PFSK-1 (cell line): ENCODE results near the gene DIP2C.

Source experiments
- POLR2AphosphoS5 ChIP-seq: IDR thresholded peaks from 2 replicates; pipeline ENCODE4 v1.6.1; 2012; ENCODE audit warnings: low read depth, mild to moderate bottlenecking, control low read depth, low read length, moderate library complexity
- SIN3A ChIP-seq: IDR thresholded peaks from 2 replicates; pipeline ENCODE4 v1.6.1; 2012; ENCODE audit warnings: mild to moderate bottlenecking, low read length, moderate library complexity, borderline replicate concordance; ENCODE audit not compliant: insufficient read depth
- TF ChIP-seq, protein P1 (sequence below), 2 experiments: IDR thresholded peaks; 2 replicates each; pipeline versions ENCODE4 v1.6.1 to v1.8.0; 2011 to 2012; ENCODE audit warnings: low read depth in 2 of 2, low read length in 2 of 2, control low read depth in 1 of 2, inconsistent platforms in 1 of 2, mild to moderate bottlenecking in 1 of 2, moderate library complexity in 1 of 2; ENCODE audit not compliant: insufficient read depth in 1 of 2

DNA sequence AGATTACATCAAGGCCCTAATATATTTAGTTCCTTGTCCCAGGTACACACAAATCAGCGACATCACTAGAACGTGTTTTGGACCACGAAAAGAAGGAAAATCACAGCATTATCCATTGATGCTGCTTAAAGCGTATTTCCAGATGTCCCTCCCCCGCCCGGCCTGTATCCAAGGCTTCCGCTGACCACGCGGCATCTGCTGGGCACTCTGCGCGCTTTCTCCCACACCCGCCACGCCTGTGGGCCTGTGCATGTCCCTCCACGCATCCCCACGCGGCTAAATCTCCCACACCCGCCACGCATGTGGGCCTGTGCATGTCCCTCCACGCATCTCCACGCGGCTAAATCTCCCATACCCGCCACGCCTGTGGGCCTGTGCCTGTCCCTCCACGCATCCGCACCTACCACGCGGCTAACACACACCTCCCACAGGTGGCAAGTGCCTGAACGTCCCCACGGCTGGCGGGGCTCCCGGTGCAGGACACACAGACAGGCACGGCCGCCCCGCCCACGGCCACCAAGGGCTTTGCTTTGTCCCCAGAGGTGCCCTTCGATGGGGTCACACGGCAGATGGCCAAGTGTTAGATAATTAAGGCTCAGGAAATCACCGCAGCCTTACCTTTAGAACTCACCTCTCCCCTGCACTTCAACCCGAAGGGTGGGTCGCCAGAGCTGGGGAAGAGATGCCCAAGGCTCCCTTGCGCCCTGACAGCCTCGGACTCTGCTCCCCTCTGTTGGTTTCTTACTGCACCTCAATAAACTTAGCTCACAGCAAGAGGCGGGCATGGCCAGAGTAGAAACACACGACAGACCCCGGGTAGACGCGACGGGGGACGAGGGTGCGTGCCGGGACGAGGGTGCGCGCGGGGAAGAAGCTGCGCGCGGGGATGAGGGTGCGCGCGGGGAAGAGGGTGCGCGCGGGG, 49.5 kb downstream of the DIP2C start:
- TF ChIP-seq, protein P1, sequence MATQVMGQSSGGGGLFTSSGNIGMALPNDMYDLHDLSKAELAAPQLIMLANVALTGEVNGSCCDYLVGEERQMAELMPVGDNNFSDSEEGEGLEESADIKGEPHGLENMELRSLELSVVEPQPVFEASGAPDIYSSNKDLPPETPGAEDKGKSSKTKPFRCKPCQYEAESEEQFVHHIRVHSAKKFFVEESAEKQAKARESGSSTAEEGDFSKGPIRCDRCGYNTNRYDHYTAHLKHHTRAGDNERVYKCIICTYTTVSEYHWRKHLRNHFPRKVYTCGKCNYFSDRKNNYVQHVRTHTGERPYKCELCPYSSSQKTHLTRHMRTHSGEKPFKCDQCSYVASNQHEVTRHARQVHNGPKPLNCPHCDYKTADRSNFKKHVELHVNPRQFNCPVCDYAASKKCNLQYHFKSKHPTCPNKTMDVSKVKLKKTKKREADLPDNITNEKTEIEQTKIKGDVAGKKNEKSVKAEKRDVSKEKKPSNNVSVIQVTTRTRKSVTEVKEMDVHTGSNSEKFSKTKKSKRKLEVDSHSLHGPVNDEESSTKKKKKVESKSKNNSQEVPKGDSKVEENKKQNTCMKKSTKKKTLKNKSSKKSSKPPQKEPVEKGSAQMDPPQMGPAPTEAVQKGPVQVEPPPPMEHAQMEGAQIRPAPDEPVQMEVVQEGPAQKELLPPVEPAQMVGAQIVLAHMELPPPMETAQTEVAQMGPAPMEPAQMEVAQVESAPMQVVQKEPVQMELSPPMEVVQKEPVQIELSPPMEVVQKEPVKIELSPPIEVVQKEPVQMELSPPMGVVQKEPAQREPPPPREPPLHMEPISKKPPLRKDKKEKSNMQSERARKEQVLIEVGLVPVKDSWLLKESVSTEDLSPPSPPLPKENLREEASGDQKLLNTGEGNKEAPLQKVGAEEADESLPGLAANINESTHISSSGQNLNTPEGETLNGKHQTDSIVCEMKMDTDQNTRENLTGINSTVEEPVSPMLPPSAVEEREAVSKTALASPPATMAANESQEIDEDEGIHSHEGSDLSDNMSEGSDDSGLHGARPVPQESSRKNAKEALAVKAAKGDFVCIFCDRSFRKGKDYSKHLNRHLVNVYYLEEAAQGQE (IDR thresholded peaks at IDR 0.05; ENCODE audit: insufficient read depth in 1 of 2, low read depth in 2 of 2, low read length in 2 of 2) = no peak
- TF ChIP-seq POLR2AphosphoS5 (no peak), SIN3A (no peak)
